ENCODE results near the gene SVEP1.

DNA sequence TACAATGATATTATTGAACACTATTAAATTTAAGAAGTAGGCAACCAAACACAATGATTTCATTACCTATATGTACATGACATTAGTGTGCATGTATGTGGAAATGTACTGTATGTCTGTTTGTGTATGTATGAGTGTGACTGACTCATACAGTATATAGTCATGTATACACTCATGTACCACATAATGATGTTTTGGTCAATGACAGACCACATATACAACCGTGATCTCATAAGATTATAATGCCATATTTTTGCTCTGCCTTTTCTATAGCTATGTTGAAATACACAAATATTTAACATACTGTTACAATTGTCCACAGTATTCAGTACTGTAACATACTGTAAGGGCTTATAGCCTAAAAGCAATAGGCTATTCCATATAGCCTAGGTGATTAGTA is 19.7 kb downstream of the SVEP1 start:
- TF ChIP-seq ARNTL (CRISPR knock-in tag; IDR thresholded peaks at IDR 0.05; ENCODE audit: borderline replicate concordance, low read depth): no peak
- TF ChIP-seq ZFP30 (CRISPR knock-in tag; IDR thresholded peaks at IDR 0.05): no peak
- no peak for TF ChIP-seq GLIS3 (CRISPR knock-in tag; IDR thresholded peaks at IDR 0.05)
- TF ChIP-seq, protein P1, sequence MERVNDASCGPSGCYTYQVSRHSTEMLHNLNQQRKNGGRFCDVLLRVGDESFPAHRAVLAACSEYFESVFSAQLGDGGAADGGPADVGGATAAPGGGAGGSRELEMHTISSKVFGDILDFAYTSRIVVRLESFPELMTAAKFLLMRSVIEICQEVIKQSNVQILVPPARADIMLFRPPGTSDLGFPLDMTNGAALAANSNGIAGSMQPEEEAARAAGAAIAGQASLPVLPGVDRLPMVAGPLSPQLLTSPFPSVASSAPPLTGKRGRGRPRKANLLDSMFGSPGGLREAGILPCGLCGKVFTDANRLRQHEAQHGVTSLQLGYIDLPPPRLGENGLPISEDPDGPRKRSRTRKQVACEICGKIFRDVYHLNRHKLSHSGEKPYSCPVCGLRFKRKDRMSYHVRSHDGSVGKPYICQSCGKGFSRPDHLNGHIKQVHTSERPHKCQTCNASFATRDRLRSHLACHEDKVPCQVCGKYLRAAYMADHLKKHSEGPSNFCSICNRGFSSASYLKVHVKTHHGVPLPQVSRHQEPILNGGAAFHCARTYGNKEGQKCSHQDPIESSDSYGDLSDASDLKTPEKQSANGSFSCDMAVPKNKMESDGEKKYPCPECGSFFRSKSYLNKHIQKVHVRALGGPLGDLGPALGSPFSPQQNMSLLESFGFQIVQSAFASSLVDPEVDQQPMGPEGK (CRISPR knock-in tag; IDR thresholded peaks at IDR 0.05; ENCODE audit: borderline replicate concordance): no peak
- TF ChIP-seq BACH2 (CRISPR knock-in tag; IDR thresholded peaks at IDR 0.05; ENCODE audit: borderline replicate concordance): no peak
- TF ChIP-seq OSR1 (CRISPR knock-in tag; IDR thresholded peaks at IDR 0.05): no peak
- TF ChIP-seq, protein P2, sequence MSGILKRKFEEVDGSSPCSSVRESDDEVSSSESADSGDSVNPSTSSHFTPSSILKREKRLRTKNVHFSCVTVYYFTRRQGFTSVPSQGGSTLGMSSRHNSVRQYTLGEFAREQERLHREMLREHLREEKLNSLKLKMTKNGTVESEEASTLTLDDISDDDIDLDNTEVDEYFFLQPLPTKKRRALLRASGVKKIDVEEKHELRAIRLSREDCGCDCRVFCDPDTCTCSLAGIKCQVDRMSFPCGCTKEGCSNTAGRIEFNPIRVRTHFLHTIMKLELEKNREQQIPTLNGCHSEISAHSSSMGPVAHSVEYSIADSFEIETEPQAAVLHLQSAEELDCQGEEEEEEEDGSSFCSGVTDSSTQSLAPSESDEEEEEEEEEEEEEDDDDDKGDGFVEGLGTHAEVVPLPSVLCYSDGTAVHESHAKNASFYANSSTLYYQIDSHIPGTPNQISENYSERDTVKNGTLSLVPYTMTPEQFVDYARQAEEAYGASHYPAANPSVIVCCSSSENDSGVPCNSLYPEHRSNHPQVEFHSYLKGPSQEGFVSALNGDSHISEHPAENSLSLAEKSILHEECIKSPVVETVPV (CRISPR knock-in tag; IDR thresholded peaks at IDR 0.05): no peak
- TF ChIP-seq SNAI2 (CRISPR knock-in tag; IDR thresholded peaks at IDR 0.05): no peak
- TF ChIP-seq, protein P3, sequence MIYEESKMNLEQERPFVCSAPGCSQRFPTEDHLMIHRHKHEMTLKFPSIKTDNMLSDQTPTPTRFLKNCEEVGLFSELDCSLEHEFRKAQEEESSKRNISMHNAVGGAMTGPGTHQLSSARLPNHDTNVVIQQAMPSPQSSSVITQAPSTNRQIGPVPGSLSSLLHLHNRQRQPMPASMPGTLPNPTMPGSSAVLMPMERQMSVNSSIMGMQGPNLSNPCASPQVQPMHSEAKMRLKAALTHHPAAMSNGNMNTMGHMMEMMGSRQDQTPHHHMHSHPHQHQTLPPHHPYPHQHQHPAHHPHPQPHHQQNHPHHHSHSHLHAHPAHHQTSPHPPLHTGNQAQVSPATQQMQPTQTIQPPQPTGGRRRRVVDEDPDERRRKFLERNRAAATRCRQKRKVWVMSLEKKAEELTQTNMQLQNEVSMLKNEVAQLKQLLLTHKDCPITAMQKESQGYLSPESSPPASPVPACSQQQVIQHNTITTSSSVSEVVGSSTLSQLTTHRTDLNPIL (CRISPR knock-in tag; IDR thresholded peaks at IDR 0.05; ENCODE audit: low read depth): no peak
- TF ChIP-seq ZNF70 (CRISPR knock-in tag; IDR thresholded peaks at IDR 0.05): no peak
- TF ChIP-seq ESRRG (CRISPR knock-in tag; IDR thresholded peaks at IDR 0.05): no peak
- TF ChIP-seq, protein P4, sequence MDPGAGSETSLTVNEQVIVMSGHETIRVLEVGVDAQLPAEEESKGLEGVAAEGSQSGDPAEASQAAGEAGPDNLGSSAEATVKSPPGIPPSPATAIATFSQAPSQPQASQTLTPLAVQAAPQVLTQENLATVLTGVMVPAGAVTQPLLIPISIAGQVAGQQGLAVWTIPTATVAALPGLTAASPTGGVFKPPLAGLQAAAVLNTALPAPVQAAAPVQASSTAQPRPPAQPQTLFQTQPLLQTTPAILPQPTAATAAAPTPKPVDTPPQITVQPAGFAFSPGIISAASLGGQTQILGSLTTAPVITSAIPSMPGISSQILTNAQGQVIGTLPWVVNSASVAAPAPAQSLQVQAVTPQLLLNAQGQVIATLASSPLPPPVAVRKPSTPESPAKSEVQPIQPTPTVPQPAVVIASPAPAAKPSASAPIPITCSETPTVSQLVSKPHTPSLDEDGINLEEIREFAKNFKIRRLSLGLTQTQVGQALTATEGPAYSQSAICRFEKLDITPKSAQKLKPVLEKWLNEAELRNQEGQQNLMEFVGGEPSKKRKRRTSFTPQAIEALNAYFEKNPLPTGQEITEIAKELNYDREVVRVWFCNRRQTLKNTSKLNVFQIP (CRISPR knock-in tag; IDR thresholded peaks at IDR 0.05; ENCODE audit: borderline replicate concordance, low read depth): no peak

All from SK-N-SH treated with all-trans-retinoic acid at 6 μM for 48 hours (cell line).